ENCODE measurements around the gene WFDC11.

WFDC11 gene

GRCh38 chr20:45626540-45626939 is 43.5 kb downstream of the WFDC11 start:
- DNase-seq (ENCODE audit: low spot score) = no peak

- DNase-seq (ENCODE audit: low spot score) = no peak
Measured at GRCh38 chr20:45621593-45621992, 48.4 kb downstream of the WFDC11 start.

GRCh38 chr20:45617591-45617990 is 52.4 kb downstream of the WFDC11 start:
- no peak for DNase-seq (ENCODE audit: low spot score)

GRCh38 chr20:45612314-45612713 is 57.7 kb downstream of the WFDC11 start:
- DNase-seq (ENCODE audit: low spot score) = no peak

- DNase-seq (ENCODE audit: low spot score) = no peak
Measured at GRCh38 chr20:45611054-45611453, 59.0 kb downstream of the WFDC11 start.

GRCh38 chr20:45607810-45608209 is 62.2 kb downstream of the WFDC11 start:
- no peak for DNase-seq (ENCODE audit: low spot score)
